ENCODE data around the gene OSBPL1A.

- no peak for TF ChIP-seq SUZ12 (IDR thresholded peaks at IDR 0.05; ENCODE audit: extremely low read depth, insufficient read depth, insufficient read length)
- no peak for TF ChIP-seq ZNF274 (IDR thresholded peaks at IDR 0.05; ENCODE audit: low read depth, low read length)
- no peak for TF ChIP-seq YY1 (IDR thresholded peaks at IDR 0.05; ENCODE audit: insufficient read depth, insufficient read length)
These were observed 269.9 kb downstream of the OSBPL1A start for GRCh38 chr18:24127735-24128134.
